ENCODE data around the gene PIGA.

The PIGA gene

GRCh38 chrX:15335135-15336022, at the start of gene PIGA:
TSS of gene PIGA (minus strand) at chrX:15335523. CDS start at chrX:15331930, 3,593 bp downstream.
- FAIRE-seq (peak; percentile 100), DNase-seq (ENCODE audit: insufficient read length, low spot score) (peak; percentile 66)

- DNase-seq (ENCODE audit: insufficient read length, low spot score) (no peak), FAIRE-seq (no peak)
These were observed 49.0 kb upstream of the PIGA start, which contains the start of gene VEGFD for GRCh38 chrX:15384304-15384703. TSS of gene VEGFD (minus strand) at chrX:15384413. CDS start at chrX:15383946, 467 bp downstream.

- no peak for FAIRE-seq
- no peak for DNase-seq (ENCODE audit: insufficient read length, low spot score)
These were observed 47.5 kb upstream of the PIGA start for GRCh38 chrX:15382813-15383212.

GRCh38 chrX:15376956-15377355, 41.6 kb upstream of the PIGA start:
- DNase-seq (ENCODE audit: insufficient read length, low spot score) (no peak), FAIRE-seq (peak; percentile 26)

GRCh38 chrX:15373976-15374375, 38.7 kb upstream of the PIGA start:
- FAIRE-seq (no peak), DNase-seq (ENCODE audit: insufficient read length, low spot score) (no peak)

GRCh38 chrX:15366506-15367352, 31.4 kb upstream of the PIGA start:
- DNase-seq (ENCODE audit: insufficient read length, low spot score) (no peak), FAIRE-seq (no peak)

- DNase-seq (ENCODE audit: insufficient read length, low spot score), result no peak
- FAIRE-seq, result no peak
These were observed 24.4 kb upstream of the PIGA start for GRCh38 chrX:15359701-15360100.

GRCh38 chrX:15358533-15358932, 23.2 kb upstream of the PIGA start:
- no peak for DNase-seq (ENCODE audit: insufficient read length, low spot score)
- FAIRE-seq, result no peak

GRCh38 chrX:15356444-15356843, 21.1 kb upstream of the PIGA start:
- DNase-seq (ENCODE audit: insufficient read length, low spot score) (no peak), FAIRE-seq (no peak)

- DNase-seq (ENCODE audit: insufficient read length, low spot score), result no peak
- no peak for FAIRE-seq
These were observed 15.1 kb upstream of the PIGA start for GRCh38 chrX:15350329-15350996.

- FAIRE-seq, result peak; percentile 95
These were observed 13.7 kb upstream of the PIGA start for GRCh38 chrX:15349046-15349445.

GRCh38 chrX:15345976-15346375, 10.7 kb upstream of the PIGA start:
- DNase-seq (ENCODE audit: insufficient read length, low spot score) (no peak), FAIRE-seq (no peak)

More at GRCh38 chrX:15349046-15349445, 13.7 kb upstream of the PIGA start:
- no peak for DNase-seq (ENCODE audit: insufficient read length, low spot score)

GRCh38 chrX:15344106-15344505, 8.8 kb upstream of the PIGA start:
- DNase-seq (ENCODE audit: insufficient read length, low spot score), result no peak
- FAIRE-seq, result no peak

- FAIRE-seq, result no peak
- no peak for DNase-seq (ENCODE audit: insufficient read length, low spot score)
These were observed 7.8 kb upstream of the PIGA start for GRCh38 chrX:15343075-15343476.

- FAIRE-seq (no peak), DNase-seq (ENCODE audit: insufficient read length, low spot score) (no peak)
These were observed 5.5 kb upstream of the PIGA start for GRCh38 chrX:15340867-15341266.

GRCh38 chrX:15336023-15336413, 695 bp upstream of the PIGA start:
- FAIRE-seq, result no peak
- DNase-seq (ENCODE audit: insufficient read length, low spot score), result no peak

GRCh38 chrX:15334561-15334960, 762 bp downstream of the PIGA start:
- DNase-seq (ENCODE audit: insufficient read length, low spot score) (no peak), FAIRE-seq (peak; percentile 82)

GRCh38 chrX:15328821-15329220, 6.5 kb downstream of the PIGA start:
- no peak for DNase-seq (ENCODE audit: insufficient read length, low spot score)
- no peak for FAIRE-seq

GRCh38 chrX:15328131-15328530, 7.2 kb downstream of the PIGA start:
- FAIRE-seq, result no peak
- no peak for DNase-seq (ENCODE audit: insufficient read length, low spot score)

- FAIRE-seq (no peak), DNase-seq (ENCODE audit: insufficient read length, low spot score) (no peak)
These were observed 12.9 kb downstream of the PIGA start for GRCh38 chrX:15322472-15322871.

GRCh38 chrX:15322072-15322471, 13.3 kb downstream of the PIGA start:
- FAIRE-seq (no peak), DNase-seq (ENCODE audit: insufficient read length, low spot score) (no peak)
